SK-N-SH treated with all-trans-retinoic acid at 6 μM for 48 hours (cell line): ENCODE data around the gene FBLN7.
A peak's percentile ranks its signal among the peaks of the same experiment; 100 is the strongest.

Experiments
- ATAC-seq: fragments of 200-7000 bp; cut with Tn5 transposase; 3 replicates; pipeline ENCODE4 v1.9.1; 2020; ENCODE audit warnings: mild to moderate bottlenecking, moderate library complexity
- ARNTL ChIP-seq: fragments of 450-650 bp; formaldehyde crosslinking; IDR thresholded peaks from 2 replicates; pipeline ENCODE4 v1.5.0; 2020; ENCODE audit warnings: low read depth, mild to moderate bottlenecking, moderate library complexity, borderline replicate concordance
- BACH2 ChIP-seq: fragments of 250-450 bp; sonication (Bioruptor Pico); IDR thresholded peaks from 2 replicates; pipeline ENCODE4 v1.9.0; 2021; ENCODE audit warnings: mild to moderate bottlenecking, borderline replicate concordance
- CSDC2 ChIP-seq: fragments of 250-450 bp; sonication (Bioruptor Pico); IDR thresholded peaks from 2 replicates; pipeline ENCODE4 v1.5.0; 2020; ENCODE audit warnings: mild to moderate bottlenecking, moderate library complexity
- ESRRG ChIP-seq: fragments of 250-450 bp; sonication (Bioruptor Pico); IDR thresholded peaks from 2 replicates; pipeline ENCODE4 v1.6.1; 2021; ENCODE audit warnings: mild to moderate bottlenecking
- ISL1 ChIP-seq: fragments of 250-450 bp; sonication (Bioruptor Pico); IDR thresholded peaks from 2 replicates; pipeline ENCODE4 v2.1.2; 2022; ENCODE audit warnings: mild to moderate bottlenecking, moderate library complexity
- PPARA ChIP-seq: fragments of 250-450 bp; sonication (Bioruptor Pico); IDR thresholded peaks from 2 replicates; pipeline ENCODE4 v1.5.0; 2020; ENCODE audit warnings: mild to moderate bottlenecking, borderline replicate concordance
- RARB ChIP-seq: fragments of 250-450 bp; sonication (Bioruptor Pico); IDR thresholded peaks from 2 replicates; pipeline ENCODE4 v1.8.0; 2021; ENCODE audit warnings: mild to moderate bottlenecking, moderate library complexity
- SNAI2 ChIP-seq: fragments of 250-450 bp; sonication (Bioruptor Pico); IDR thresholded peaks from 2 replicates; pipeline ENCODE4 v1.5.0; 2020; ENCODE audit warnings: mild to moderate bottlenecking, moderate library complexity
- TCF4 ChIP-seq: fragments of 250-450 bp; sonication (Bioruptor Pico); IDR thresholded peaks from 2 replicates; pipeline ENCODE4 v1.8.0; 2021; ENCODE audit warnings: mild to moderate bottlenecking, moderate library complexity, borderline replicate concordance
- TOX ChIP-seq: fragments of 250-450 bp; sonication (Bioruptor Pico); IDR thresholded peaks from 2 replicates; pipeline ENCODE4 v1.8.0; 2021; ENCODE audit warnings: mild to moderate bottlenecking, moderate library complexity, borderline replicate concordance
- ZC3H10 ChIP-seq: fragments of 250-450 bp; sonication (Bioruptor Pico); IDR thresholded peaks from 2 replicates; pipeline ENCODE4 v1.5.1; 2021; ENCODE audit warnings: mild to moderate bottlenecking, moderate library complexity
- ZFP30 ChIP-seq: fragments of 450-650 bp; formaldehyde crosslinking; IDR thresholded peaks from 2 replicates; pipeline ENCODE4 v1.5.0; 2022; ENCODE audit warnings: mild to moderate bottlenecking, moderate library complexity
- ZNF565 ChIP-seq: fragments of 450-650 bp; formaldehyde crosslinking; conservative IDR thresholded peaks from 2 replicates; pipeline ENCODE4 v1.5.0; 2020; ENCODE audit warnings: low read depth, mild to moderate bottlenecking, moderate library complexity
- ZNF70 ChIP-seq: fragments of 450-650 bp; formaldehyde crosslinking; IDR thresholded peaks from 2 replicates; pipeline ENCODE4 v1.5.0; 2020; ENCODE audit warnings: mild to moderate bottlenecking, moderate library complexity
- ZNF8 ChIP-seq: fragments of 450-650 bp; formaldehyde crosslinking; IDR thresholded peaks from 2 replicates; pipeline ENCODE4 v1.5.0; 2020; ENCODE audit warnings: mild to moderate bottlenecking, moderate library complexity
- TF ChIP-seq, protein P1 (sequence below): fragments of 250-450 bp; sonication (Bioruptor Pico); IDR thresholded peaks from 2 replicates; pipeline ENCODE4 v1.5.1; 2020; ENCODE audit warnings: low read depth, mild to moderate bottlenecking, moderate library complexity
- TF ChIP-seq, protein P2 (sequence below): fragments of 250-450 bp; sonication (Bioruptor Pico); IDR thresholded peaks from 2 replicates; pipeline ENCODE4 v1.5.1; 2021; ENCODE audit warnings: mild to moderate bottlenecking, moderate library complexity
- TF ChIP-seq, protein P3 (sequence below): fragments of 250-450 bp; sonication (Bioruptor Pico); IDR thresholded peaks from 2 replicates; pipeline ENCODE4 v1.8.0; 2020; ENCODE audit warnings: mild to moderate bottlenecking, moderate library complexity, borderline replicate concordance
- TF ChIP-seq, protein P4 (sequence below): fragments of 250-450 bp; sonication (Bioruptor Pico); IDR thresholded peaks from 2 replicates; pipeline ENCODE4 v1.5.0; 2020; ENCODE audit warnings: mild to moderate bottlenecking, moderate library complexity

The FBLN7 gene, protein sequence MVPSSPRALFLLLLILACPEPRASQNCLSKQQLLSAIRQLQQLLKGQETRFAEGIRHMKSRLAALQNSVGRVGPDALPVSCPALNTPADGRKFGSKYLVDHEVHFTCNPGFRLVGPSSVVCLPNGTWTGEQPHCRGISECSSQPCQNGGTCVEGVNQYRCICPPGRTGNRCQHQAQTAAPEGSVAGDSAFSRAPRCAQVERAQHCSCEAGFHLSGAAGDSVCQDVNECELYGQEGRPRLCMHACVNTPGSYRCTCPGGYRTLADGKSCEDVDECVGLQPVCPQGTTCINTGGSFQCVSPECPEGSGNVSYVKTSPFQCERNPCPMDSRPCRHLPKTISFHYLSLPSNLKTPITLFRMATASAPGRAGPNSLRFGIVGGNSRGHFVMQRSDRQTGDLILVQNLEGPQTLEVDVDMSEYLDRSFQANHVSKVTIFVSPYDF

DNA sequence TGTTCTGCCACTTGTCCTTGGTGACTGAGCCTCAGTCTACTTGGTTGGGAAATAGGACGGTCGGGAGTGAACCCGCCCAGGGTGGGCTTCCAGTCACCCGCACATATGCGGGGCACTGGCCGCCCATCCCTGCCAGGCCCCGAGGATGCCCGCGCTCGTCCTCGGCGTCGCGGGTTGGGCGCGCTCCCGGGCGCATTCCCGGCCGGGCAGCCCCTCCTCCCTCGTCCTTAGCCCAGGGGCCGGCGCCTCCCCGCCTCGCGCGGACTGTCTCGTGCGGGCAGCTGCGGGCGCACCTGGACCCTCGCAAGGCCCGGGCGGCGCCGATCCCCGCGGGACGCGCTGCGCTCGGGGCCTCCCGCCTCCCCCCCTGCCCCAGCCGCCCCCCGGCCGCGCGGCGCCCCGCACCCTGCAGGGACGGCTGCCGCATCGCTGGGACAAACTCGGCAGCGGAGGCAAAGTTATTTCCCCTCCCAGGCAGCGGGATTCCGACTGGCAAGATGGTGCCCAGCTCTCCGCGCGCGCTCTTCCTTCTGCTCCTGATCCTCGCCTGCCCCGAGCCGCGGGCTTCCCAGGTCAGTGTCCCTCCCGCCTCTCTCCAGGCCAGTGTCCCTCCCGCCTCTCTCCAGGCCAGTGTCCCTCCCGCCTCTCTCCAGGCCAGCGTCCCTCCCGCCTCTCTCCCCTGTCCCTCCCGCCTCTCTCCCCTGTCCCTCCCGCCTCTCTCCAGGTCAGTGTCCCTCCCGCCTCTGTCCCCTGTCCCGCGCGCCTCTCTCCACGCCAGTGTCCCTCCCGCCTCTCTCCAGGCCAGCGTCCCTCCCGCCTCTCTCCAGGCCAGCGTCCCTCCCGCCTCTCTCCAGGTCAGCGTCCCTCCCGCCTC is at the start of gene FBLN7:
TSS of gene FBLN7 (plus strand) at position 227 of the 874 bp plus-strand sequence. CDS start at position 498, 271 bp downstream.
- ATAC-seq, result peak; percentile 72
- TF ChIP-seq TOX (CRISPR knock-in tag) (no peak), PPARA (CRISPR knock-in tag) (no peak), TCF4 (CRISPR knock-in tag) (no peak), SNAI2 (CRISPR knock-in tag) (no peak)

DNA sequence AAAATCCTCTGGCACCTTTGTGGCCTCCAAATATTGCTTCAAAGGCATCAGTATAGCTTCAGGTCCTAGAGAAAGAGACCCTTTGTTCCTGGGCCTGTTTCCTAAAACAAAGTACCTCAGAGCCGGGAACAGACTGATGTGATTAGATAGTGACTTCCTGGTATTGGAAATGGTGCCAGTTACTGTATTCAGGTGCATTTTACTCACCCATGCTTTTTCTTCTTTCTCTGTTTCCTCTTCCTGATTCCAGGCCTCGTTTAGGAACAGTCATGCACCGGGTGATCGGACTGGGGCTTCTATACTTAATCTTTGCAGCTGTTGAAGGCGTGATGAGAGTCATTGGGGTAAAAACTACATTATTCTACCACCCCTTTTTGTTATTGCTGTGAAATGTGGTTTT is 48.8 kb upstream of the FBLN7 start:
- ATAC-seq, result no peak
- TF ChIP-seq, protein P1, sequence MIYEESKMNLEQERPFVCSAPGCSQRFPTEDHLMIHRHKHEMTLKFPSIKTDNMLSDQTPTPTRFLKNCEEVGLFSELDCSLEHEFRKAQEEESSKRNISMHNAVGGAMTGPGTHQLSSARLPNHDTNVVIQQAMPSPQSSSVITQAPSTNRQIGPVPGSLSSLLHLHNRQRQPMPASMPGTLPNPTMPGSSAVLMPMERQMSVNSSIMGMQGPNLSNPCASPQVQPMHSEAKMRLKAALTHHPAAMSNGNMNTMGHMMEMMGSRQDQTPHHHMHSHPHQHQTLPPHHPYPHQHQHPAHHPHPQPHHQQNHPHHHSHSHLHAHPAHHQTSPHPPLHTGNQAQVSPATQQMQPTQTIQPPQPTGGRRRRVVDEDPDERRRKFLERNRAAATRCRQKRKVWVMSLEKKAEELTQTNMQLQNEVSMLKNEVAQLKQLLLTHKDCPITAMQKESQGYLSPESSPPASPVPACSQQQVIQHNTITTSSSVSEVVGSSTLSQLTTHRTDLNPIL (CRISPR knock-in tag), result no peak
- TF ChIP-seq ZC3H10 (CRISPR knock-in tag) (no peak), ISL1 (CRISPR knock-in tag) (no peak), ESRRG (no peak), TCF4 (CRISPR knock-in tag) (no peak), BACH2 (CRISPR knock-in tag) (no peak), PPARA (CRISPR knock-in tag) (no peak), TOX (CRISPR knock-in tag) (no peak)
- TF ChIP-seq, protein P2, sequence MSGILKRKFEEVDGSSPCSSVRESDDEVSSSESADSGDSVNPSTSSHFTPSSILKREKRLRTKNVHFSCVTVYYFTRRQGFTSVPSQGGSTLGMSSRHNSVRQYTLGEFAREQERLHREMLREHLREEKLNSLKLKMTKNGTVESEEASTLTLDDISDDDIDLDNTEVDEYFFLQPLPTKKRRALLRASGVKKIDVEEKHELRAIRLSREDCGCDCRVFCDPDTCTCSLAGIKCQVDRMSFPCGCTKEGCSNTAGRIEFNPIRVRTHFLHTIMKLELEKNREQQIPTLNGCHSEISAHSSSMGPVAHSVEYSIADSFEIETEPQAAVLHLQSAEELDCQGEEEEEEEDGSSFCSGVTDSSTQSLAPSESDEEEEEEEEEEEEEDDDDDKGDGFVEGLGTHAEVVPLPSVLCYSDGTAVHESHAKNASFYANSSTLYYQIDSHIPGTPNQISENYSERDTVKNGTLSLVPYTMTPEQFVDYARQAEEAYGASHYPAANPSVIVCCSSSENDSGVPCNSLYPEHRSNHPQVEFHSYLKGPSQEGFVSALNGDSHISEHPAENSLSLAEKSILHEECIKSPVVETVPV (CRISPR knock-in tag), result no peak

DNA sequence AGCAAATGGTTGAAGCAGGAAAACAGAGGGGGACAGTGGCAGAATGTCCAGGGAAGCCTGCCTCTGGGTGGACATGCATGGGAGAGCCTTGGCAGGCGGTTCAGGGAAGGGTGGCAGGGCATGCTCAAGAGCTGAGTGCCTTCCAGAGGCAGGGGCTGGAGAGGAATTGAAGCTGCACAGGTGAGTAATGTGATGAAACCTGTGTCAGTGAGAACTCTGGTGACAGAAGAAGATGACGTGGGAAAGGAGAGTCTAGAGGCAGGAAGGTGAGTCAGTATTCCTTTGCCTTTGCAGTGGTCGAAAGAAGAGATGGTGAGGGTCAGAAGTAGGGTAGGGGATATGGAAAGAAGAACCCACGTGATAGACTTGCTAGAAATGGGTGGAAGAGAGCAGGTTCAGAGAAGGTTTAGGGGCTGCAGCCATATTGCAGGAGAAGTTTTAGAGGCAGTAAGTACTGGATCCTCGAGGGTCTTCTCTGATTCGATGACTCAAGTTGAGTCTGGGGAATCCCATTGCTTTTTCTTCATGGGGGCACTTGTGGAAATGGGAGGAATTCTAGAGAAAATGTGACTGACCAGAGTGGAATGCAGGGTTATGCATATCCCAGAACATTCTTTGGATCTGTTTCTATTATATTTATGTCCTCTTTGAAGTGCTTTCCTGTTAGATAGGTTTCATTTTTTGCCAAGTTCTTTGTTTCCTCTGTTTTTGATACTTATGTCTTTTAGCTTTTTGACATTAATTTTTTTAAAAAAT is 45.7 kb upstream of the FBLN7 start:
- TF ChIP-seq PPARA (CRISPR knock-in tag) (no peak), ZNF565 (CRISPR knock-in tag) (no peak), ZFP30 (no peak), ARNTL (no peak), SNAI2 (CRISPR knock-in tag) (no peak), TCF4 (CRISPR knock-in tag) (no peak), RARB (CRISPR knock-in tag) (no peak), ZNF8 (no peak), ESRRG (no peak), ZNF70 (CRISPR knock-in tag) (no peak), BACH2 (CRISPR knock-in tag) (no peak), CSDC2 (CRISPR knock-in tag) (no peak), ISL1 (CRISPR knock-in tag) (no peak)
- TF ChIP-seq, protein P3, sequence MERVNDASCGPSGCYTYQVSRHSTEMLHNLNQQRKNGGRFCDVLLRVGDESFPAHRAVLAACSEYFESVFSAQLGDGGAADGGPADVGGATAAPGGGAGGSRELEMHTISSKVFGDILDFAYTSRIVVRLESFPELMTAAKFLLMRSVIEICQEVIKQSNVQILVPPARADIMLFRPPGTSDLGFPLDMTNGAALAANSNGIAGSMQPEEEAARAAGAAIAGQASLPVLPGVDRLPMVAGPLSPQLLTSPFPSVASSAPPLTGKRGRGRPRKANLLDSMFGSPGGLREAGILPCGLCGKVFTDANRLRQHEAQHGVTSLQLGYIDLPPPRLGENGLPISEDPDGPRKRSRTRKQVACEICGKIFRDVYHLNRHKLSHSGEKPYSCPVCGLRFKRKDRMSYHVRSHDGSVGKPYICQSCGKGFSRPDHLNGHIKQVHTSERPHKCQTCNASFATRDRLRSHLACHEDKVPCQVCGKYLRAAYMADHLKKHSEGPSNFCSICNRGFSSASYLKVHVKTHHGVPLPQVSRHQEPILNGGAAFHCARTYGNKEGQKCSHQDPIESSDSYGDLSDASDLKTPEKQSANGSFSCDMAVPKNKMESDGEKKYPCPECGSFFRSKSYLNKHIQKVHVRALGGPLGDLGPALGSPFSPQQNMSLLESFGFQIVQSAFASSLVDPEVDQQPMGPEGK (CRISPR knock-in tag), result no peak
- TF ChIP-seq, protein P4, sequence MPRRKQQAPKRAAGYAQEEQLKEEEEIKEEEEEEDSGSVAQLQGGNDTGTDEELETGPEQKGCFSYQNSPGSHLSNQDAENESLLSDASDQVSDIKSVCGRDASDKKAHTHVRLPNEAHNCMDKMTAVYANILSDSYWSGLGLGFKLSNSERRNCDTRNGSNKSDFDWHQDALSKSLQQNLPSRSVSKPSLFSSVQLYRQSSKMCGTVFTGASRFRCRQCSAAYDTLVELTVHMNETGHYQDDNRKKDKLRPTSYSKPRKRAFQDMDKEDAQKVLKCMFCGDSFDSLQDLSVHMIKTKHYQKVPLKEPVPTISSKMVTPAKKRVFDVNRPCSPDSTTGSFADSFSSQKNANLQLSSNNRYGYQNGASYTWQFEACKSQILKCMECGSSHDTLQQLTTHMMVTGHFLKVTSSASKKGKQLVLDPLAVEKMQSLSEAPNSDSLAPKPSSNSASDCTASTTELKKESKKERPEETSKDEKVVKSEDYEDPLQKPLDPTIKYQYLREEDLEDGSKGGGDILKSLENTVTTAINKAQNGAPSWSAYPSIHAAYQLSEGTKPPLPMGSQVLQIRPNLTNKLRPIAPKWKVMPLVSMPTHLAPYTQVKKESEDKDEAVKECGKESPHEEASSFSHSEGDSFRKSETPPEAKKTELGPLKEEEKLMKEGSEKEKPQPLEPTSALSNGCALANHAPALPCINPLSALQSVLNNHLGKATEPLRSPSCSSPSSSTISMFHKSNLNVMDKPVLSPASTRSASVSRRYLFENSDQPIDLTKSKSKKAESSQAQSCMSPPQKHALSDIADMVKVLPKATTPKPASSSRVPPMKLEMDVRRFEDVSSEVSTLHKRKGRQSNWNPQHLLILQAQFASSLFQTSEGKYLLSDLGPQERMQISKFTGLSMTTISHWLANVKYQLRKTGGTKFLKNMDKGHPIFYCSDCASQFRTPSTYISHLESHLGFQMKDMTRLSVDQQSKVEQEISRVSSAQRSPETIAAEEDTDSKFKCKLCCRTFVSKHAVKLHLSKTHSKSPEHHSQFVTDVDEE (CRISPR knock-in tag), result no peak
- TF ChIP-seq, protein P2 (CRISPR knock-in tag), result no peak
- TF ChIP-seq, all 23 proteins: peak for 0
- ATAC-seq, result peak; percentile 94
